Neural progenitor cell (in vitro differentiated cells): Measurements from ENCODE around the gene GTPBP6. TPM values are rescaled to one million over a fixed set of nuclear protein-coding genes. Genes with fewer than 3 reads are reported as not detected.

Experiments used
- DNase-seq: peaks from one replicate; pipeline ENCODE4 v3.0.0-alpha.2; 2016; ENCODE audit warnings: low spot score
- H2AFZ ChIP-seq: fragments of 200-600 bp; sonication (generic); replicated peaks from 2 replicates; pipeline ENCODE4 v1.6.1; 2016; ENCODE audit warnings: antibody characterized with exemption
- H3F3A ChIP-seq: fragments of 200-600 bp; sonication (generic); 2 replicates; pipeline ENCODE4 v1.6.1; 2016; ENCODE audit warnings: antibody characterized with exemption, low read depth
- H3K27ac ChIP-seq: fragments of 200-600 bp; sonication (generic); 2 replicates; pipeline ENCODE4 v1.5.1; 2016; ENCODE audit warnings: mild to moderate bottlenecking
- H3K27me3 ChIP-seq: fragments of 200-600 bp; sonication (generic); 2 replicates; pipeline ENCODE4 v1.6.1; 2016; ENCODE audit warnings: mild to moderate bottlenecking, moderate library complexity
- H3K36me3 ChIP-seq: fragments of 200-600 bp; sonication (generic); 2 replicates; pipeline ENCODE4 v1.5.1; 2016
- H3K4me1 ChIP-seq: fragments of 200-600 bp; sonication (generic); 2 replicates; pipeline ENCODE4 v1.6.1; 2016; ENCODE audit warnings: mixed run types
- H3K4me2 ChIP-seq: fragments of 200-600 bp; sonication (generic); 2 replicates; pipeline ENCODE4 v1.6.1; 2016
- H3K4me3 ChIP-seq: fragments of 200-600 bp; sonication (generic); 2 replicates; pipeline ENCODE4 v1.5.1; 2016
- H3K79me2 ChIP-seq: fragments of 200-600 bp; sonication (generic); 2 replicates; pipeline ENCODE4 v1.6.1; 2016; ENCODE audit warnings: low read depth
- H3K9ac ChIP-seq: fragments of 200-600 bp; sonication (generic); 2 replicates; pipeline ENCODE4 v1.6.1; 2016
- H3K9me3 ChIP-seq: fragments of 200-600 bp; sonication (generic); 2 replicates; pipeline ENCODE4 v1.5.1; 2016; ENCODE audit warnings: low read depth
- H4K20me1 ChIP-seq: fragments of 200-600 bp; sonication (generic); 2 replicates; pipeline ENCODE4 v1.6.1; 2016; ENCODE audit warnings: low read depth
- H3K27ac Mint-ChIP-seq: 3 replicates; pipeline ENCODE4 v1.8.0; 2021; ENCODE audit warnings: mixed read lengths
- H3K27me3 Mint-ChIP-seq: 2 replicates; pipeline ENCODE4 v1.8.0; 2022; ENCODE audit warnings: low read depth, mild to moderate bottlenecking, inconsistent platforms, moderate library complexity, mixed read lengths; ENCODE audit not compliant: insufficient read depth
- H3K36me3 Mint-ChIP-seq: 3 replicates; pipeline ENCODE4 v1.8.0; 2021; ENCODE audit warnings: mixed read lengths
- H3K4me1 Mint-ChIP-seq: 3 replicates; pipeline ENCODE4 v1.8.0; 2021; ENCODE audit warnings: mixed read lengths
- H3K4me3 Mint-ChIP-seq: 3 replicates; pipeline ENCODE4 v1.8.0; 2021; ENCODE audit warnings: mild to moderate bottlenecking, moderate library complexity, mixed read lengths
- H3K9me3 Mint-ChIP-seq: 3 replicates; pipeline ENCODE4 v1.8.0; 2020; ENCODE audit warnings: mixed read lengths
- CTCF ChIP-seq: fragments of 200-600 bp; sonication (generic); IDR thresholded peaks from 2 replicates; pipeline ENCODE4 v1.5.1; 2017; ENCODE audit warnings: antibody characterized with exemption, mild to moderate bottlenecking
- EZH2 ChIP-seq: fragments of 200-600 bp; sonication (generic); IDR thresholded peaks from 2 replicates; pipeline ENCODE4 v1.6.1; 2017; ENCODE audit warnings: antibody characterized with exemption, mild to moderate bottlenecking, moderate library complexity
- EZH2phosphoT487 ChIP-seq: fragments of 200-600 bp; sonication (generic); IDR thresholded peaks from 2 replicates; pipeline ENCODE4 v1.6.1; 2017; ENCODE audit warnings: antibody characterized with exemption
- total RNA-seq: library from RNA; depleted of rRNA; stranded (reverse); fragments of >200 nt; gene quantifications from 2 replicates; pipeline ENCODE4 v1.2.3, GENCODE V29; 2015; ENCODE audit warnings: low replicate concordance

GTPBP6 gene
- total RNA-seq, 1 donor from 2014 or later = 16.6 TPM

GRCh38 chrX:314781-315595 is 3.6 kb downstream of the GTPBP6 start:
- H4K20me1 ChIP-seq = peaks cover 6% of the 10 kb centered on the region
- H3K4me3 Mint-ChIP-seq = no peak overlapping the region
- no peak overlapping the region for H3K4me3 ChIP-seq
- no peaks in the 10 kb centered on the region for H3K4me1 Mint-ChIP-seq
- H3K4me2 ChIP-seq = no peak overlapping the region
- no peak overlapping the region for H3K27ac Mint-ChIP-seq
- no peak overlapping the region for H3K27ac ChIP-seq
- no peaks in the 10 kb centered on the region for H3K9me3 ChIP-seq
- H3K36me3 ChIP-seq = no peaks in the 10 kb centered on the region
- no peak for TF ChIP-seq CTCF
- no peak for TF ChIP-seq EZH2
- TF ChIP-seq EZH2phosphoT487 = no peak
- H3F3A ChIP-seq = peaks cover 11% of the 10 kb centered on the region
- H3K36me3 Mint-ChIP-seq = peaks cover 12% of the 10 kb centered on the region
- H3K27me3 ChIP-seq = no peaks in the 10 kb centered on the region
- peaks cover 13% of the 10 kb centered on the region for H3K27me3 Mint-ChIP-seq
- H3K9me3 Mint-ChIP-seq = no peaks in the 10 kb centered on the region
- no peak for DNase-seq
- no peaks in the 10 kb centered on the region for H3K4me1 ChIP-seq
- H3K79me2 ChIP-seq = peaks cover 22% of the 10 kb centered on the region
- no peak overlapping the region for H2AFZ ChIP-seq
- H3K9ac ChIP-seq = no peak overlapping the region

GRCh38 chrX:314049-314448 is 4.5 kb downstream of the GTPBP6 start:
- DNase-seq = no peak
- no peak overlapping the region for H2AFZ ChIP-seq
- Mint-ChIP-seq H3K27me3 (peaks cover 14% of the 10 kb centered on the region), H3K4me3 (no peak overlapping the region), H3K4me1 (no peaks in the 10 kb centered on the region), H3K36me3 (peaks cover 14% of the 10 kb centered on the region), H3K27ac (no peak overlapping the region), H3K9me3 (no peaks in the 10 kb centered on the region)
- H3K4me3 ChIP-seq = no peak overlapping the region
- H3K27me3 ChIP-seq = no peaks in the 10 kb centered on the region
- H3K9me3 ChIP-seq = no peaks in the 10 kb centered on the region
- no peak overlapping the region for H3K4me2 ChIP-seq
- no peak overlapping the region for H3K9ac ChIP-seq
- peaks cover 11% of the 10 kb centered on the region for H3F3A ChIP-seq
- no peak for TF ChIP-seq CTCF
- TF ChIP-seq EZH2phosphoT487 = no peak
- TF ChIP-seq EZH2 = no peak
- H3K4me1 ChIP-seq = no peaks in the 10 kb centered on the region
- no peak overlapping the region for H3K27ac ChIP-seq
- peaks cover 13% of the 10 kb centered on the region for H3K79me2 ChIP-seq
- H4K20me1 ChIP-seq = peaks cover 4% of the 10 kb centered on the region
- no peaks in the 10 kb centered on the region for H3K36me3 ChIP-seq

GRCh38 chrX:313546-313945 is 5.0 kb downstream of the GTPBP6 start:
- Histone ChIP-seq H3K27ac (no peak overlapping the region), H3K36me3 (no peaks in the 10 kb centered on the region), H3F3A (peaks cover 11% of the 10 kb centered on the region), H3K9ac (no peak overlapping the region), H3K27me3 (no peaks in the 10 kb centered on the region), H3K4me2 (no peak overlapping the region), H3K4me3 (no peak overlapping the region), H3K79me2 (peaks cover 13% of the 10 kb centered on the region), H3K4me1 (no peaks in the 10 kb centered on the region), H4K20me1 (peaks cover 4% of the 10 kb centered on the region), H2AFZ (no peak overlapping the region), H3K9me3 (no peaks in the 10 kb centered on the region)
- Mint-ChIP-seq H3K9me3 (no peaks in the 10 kb centered on the region), H3K27ac (no peak overlapping the region), H3K4me1 (no peaks in the 10 kb centered on the region), H3K4me3 (no peak overlapping the region), H3K36me3 (peaks cover 14% of the 10 kb centered on the region), H3K27me3 (peaks cover 14% of the 10 kb centered on the region)
- TF ChIP-seq CTCF (no peak), EZH2 (no peak)
- no peak for DNase-seq
